HL-60 (cell line): ENCODE results near the gene IQCE.

Experiments
- DNase-seq, 2 experiments: peaks; one replicate each; pipeline ENCODE4 v3.0.0-alpha.2; 2010 to 2020; ENCODE audit warnings: low read depth in 1 of 2, low spot score in 1 of 2
- H3K27ac ChIP-seq: fragments of 250-450 bp; sonication (Bioruptor Pico); replicated peaks from 2 replicates; pipeline ENCODE4 v1.5.1; 2020; ENCODE audit warnings: mild to moderate bottlenecking, moderate library complexity
- H3K27me3 ChIP-seq: fragments of 250-450 bp; sonication (Bioruptor Pico); 2 replicates; pipeline ENCODE4 v1.5.1; 2021; ENCODE audit warnings: mild to moderate bottlenecking, moderate library complexity; ENCODE audit not compliant: insufficient read depth, poor library complexity, severe bottlenecking
- H3K4me3 ChIP-seq: replicated peaks from 2 replicates; pipeline ENCODE4 v1.5.1; 2011; ENCODE audit warnings: mild to moderate bottlenecking, control low read depth, low read length; ENCODE audit not compliant: insufficient read depth
- CTCF ChIP-seq: IDR thresholded peaks from one replicate; pipeline ENCODE4 v1.5.1; 2011; ENCODE audit warnings: low read length, control low read depth, inconsistent platforms; ENCODE audit not compliant: insufficient read depth
- GABPA ChIP-seq: IDR thresholded peaks from 2 replicates; pipeline ENCODE4 v1.6.1; 2012; ENCODE audit warnings: low read depth
- POLR2AphosphoS5 ChIP-seq: IDR thresholded peaks from 2 replicates; pipeline ENCODE4 v1.6.1; 2012; ENCODE audit warnings: low read depth
- REST ChIP-seq: IDR thresholded peaks from 2 replicates; pipeline ENCODE4 v1.6.1; 2012; ENCODE audit warnings: low read depth; ENCODE audit not compliant: insufficient replicate concordance
- SPI1 ChIP-seq: IDR thresholded peaks from 2 replicates; pipeline ENCODE4 v1.6.1; 2012; ENCODE audit warnings: low read depth, mild to moderate bottlenecking, borderline replicate concordance

The IQCE gene

GRCh38 chr7:2626498-2627117 is 67.8 kb downstream of the IQCE start:
- DNase-seq: no peak
- no peak for TF ChIP-seq POLR2AphosphoS5
- no peak for TF ChIP-seq SPI1
- no peak for TF ChIP-seq CTCF
- no peak for TF ChIP-seq GABPA
- TF ChIP-seq REST: no peak
- no peak overlapping the region for H3K27ac ChIP-seq
- no peaks in the 10 kb centered on the region for H3K27me3 ChIP-seq
- no peak overlapping the region for H3K4me3 ChIP-seq

- no peak overlapping the region for H3K4me3 ChIP-seq
- DNase-seq: no peak
- TF ChIP-seq SPI1 (no peak), REST (no peak), POLR2AphosphoS5 (no peak), GABPA (no peak), CTCF (no peak)
- no peaks in the 10 kb centered on the region for H3K27me3 ChIP-seq
- no peak overlapping the region for H3K27ac ChIP-seq
Observed at GRCh38 chr7:2627258-2628129, 68.7 kb downstream of the IQCE start.

GRCh38 chr7:2628130-2628482 is 69.3 kb downstream of the IQCE start:
- TF ChIP-seq REST (no peak), POLR2AphosphoS5 (no peak)
- H3K27ac ChIP-seq: no peak overlapping the region
- no peak overlapping the region for H3K4me3 ChIP-seq
- no peaks in the 10 kb centered on the region for H3K27me3 ChIP-seq
- DNase-seq: no peak
